ENCODE measurements around the gene MUCL1.

The MUCL1 gene

DNA sequence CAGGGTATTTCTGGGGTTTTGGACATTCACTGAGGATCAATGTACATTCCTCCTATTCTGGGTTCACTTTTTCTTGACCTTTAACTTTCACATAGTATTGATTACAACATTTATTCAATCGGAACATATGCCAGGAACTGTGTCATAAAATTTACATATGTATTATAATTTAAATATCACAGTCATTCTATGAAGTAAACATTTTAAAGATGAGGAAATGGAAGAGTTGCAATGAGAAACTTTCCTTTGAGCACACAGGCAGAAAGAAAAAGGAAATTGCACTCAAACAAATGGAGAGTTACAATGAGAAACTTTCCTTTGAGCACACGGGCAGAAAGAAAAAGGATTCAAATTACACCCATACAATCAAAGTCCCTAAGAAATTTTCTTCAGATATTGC lies 3.1 kb downstream of the MUCL1 start:
- no peak for TF ChIP-seq CTCF (IDR thresholded peaks at IDR 0.05)

- no peak for TF ChIP-seq CTCF (IDR thresholded peaks at IDR 0.05)
Measured at GRCh38 chr12:54858562-54858961, 4.2 kb downstream of the MUCL1 start.

DNA sequence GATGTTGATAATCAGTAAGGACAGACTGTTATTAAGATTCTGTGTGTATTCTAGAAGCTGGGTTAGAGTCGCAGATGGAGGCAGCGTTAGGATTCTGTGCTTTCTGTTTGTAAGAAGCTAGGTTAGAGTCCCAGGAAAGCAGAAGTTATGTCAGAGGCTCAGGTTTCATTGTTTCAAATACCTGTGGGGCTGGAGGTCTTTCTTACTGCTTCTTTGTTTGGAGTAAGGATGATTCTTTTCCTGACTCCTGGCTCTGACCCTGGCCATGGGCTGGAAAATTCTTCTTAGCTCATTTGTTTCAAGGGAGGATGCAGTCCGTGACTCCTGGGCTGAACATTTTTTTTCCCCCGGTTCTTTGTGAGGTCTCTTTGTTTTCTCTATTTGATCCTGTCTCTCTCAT lies 5.2 kb downstream of the MUCL1 start:
- no peak for TF ChIP-seq CTCF (IDR thresholded peaks at IDR 0.05)

DNA sequence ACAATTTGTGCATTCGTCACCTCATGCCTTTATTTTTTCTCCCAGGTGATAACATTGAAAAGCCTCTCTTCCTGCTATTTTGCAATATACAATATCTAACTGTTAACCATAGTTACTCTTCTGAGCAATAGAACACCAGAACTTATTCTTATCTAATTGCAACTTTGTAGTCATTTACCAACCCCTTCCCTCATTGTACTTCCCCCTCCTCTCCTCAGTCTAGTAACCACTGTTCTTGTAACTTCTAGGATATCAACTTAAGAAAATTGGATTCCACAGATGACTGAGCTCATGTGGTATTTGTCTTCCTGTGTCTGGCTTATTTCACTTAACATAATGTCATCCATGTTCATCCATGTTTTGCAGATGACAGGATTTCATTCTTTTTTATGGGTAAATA lies 7.6 kb downstream of the MUCL1 start:
- TF ChIP-seq CTCF (IDR thresholded peaks at IDR 0.05): no peak

GRCh38 chr12:54863948-54864618 lies 9.8 kb downstream of the MUCL1 start:
- no peak for TF ChIP-seq CTCF (IDR thresholded peaks at IDR 0.05)

GRCh38 chr12:54865683-54866324 lies 11.5 kb downstream of the MUCL1 start:
- TF ChIP-seq CTCF (IDR thresholded peaks at IDR 0.05): no peak

- TF ChIP-seq CTCF (IDR thresholded peaks at IDR 0.05): no peak
Measured at GRCh38 chr12:54868690-54869089, 14.4 kb downstream of the MUCL1 start.

Data from LNCAP (cell line).